Adipose tissue (tissue), 3 donors: ENCODE measurements around the gene ARHGAP11A. TPM values are rescaled to one million over a fixed set of nuclear protein-coding genes. Genes with fewer than 3 reads are reported as not detected.

Experiments used
- H3K27ac ChIP-seq: one replicate; pipeline ENCODE4 v1.5.1; 2013; ENCODE audit warnings: low read depth, low read length
- WGBS, 3 donors: extraction: QIAGEN DNeasy Blood & Tissue Kit; methylation state at CpG; one replicate each; pipeline ENCODE4 v1.1.7; 2013; 5-methylcytosine and 5-hydroxymethylcytosine counted together
- polyA plus RNA-seq, 3 donors: library from polyadenylated mRNA; stranded (reverse); fragments of 200-250 nt; gene quantifications; one replicate each; pipeline ENCODE4 v1.2.3, GENCODE V29; 2013
- donor health status: healthy with polysubstance abuse.
- donor health status: Bipolar disorder and iron deficiency.
- donor health status: healthy.

Gene ARHGAP11A
- polyA plus RNA-seq, 3 donors = 1.1 to 4.2 (median 1.1) TPM

- no peak overlapping the region for H3K27ac ChIP-seq
- 41 to 75% (median 61%) methylated on average over 5 of the region's 5 CpGs for WGBS, 3 donors
Observed at GRCh38 chr15:32649342-32649741, 34.0 kb downstream of the ARHGAP11A start.

GRCh38 chr15:32651229-32651837 lies 36.0 kb downstream of the ARHGAP11A start:
- WGBS, 3 donors = 43 to 60% (median 44%) methylated on average over 6 of the region's 6 CpGs
- no peak overlapping the region for H3K27ac ChIP-seq

- whole genome bisulfite sequencing, 3 donors = 60 to 83% (median 81%) methylated on average over 3 of the region's 3 CpGs
- H3K27ac ChIP-seq = no peak overlapping the region
Observed at GRCh38 chr15:32652178-32652577, 36.9 kb downstream of the ARHGAP11A start.

GRCh38 chr15:32656091-32656490 lies 40.8 kb downstream of the ARHGAP11A start:
- 47 to 54% (median 49%) methylated on average over 4 of the region's 4 CpGs for WGBS, 3 donors
- H3K27ac ChIP-seq = no peak overlapping the region

- WGBS, 3 donors = 87 to 92% (median 90%) methylated on average over 9 of the region's 9 CpGs
- H3K27ac ChIP-seq = no peak overlapping the region
Observed at GRCh38 chr15:32656496-32656895, 41.2 kb downstream of the ARHGAP11A start.

- no peak overlapping the region for H3K27ac ChIP-seq
- WGBS, 3 donors = 29 to 71% (median 67%) methylated on average over 5 of the region's 5 CpGs
Observed at GRCh38 chr15:32657198-32657883, 42.0 kb downstream of the ARHGAP11A start.

- 64 to 92% (median 92%) methylated on average over 2 of the region's 2 CpGs for WGBS, 3 donors
- H3K27ac ChIP-seq = no peak overlapping the region
Observed at GRCh38 chr15:32657941-32658340, 42.6 kb downstream of the ARHGAP11A start.

GRCh38 chr15:32659340-32660155 lies 44.2 kb downstream of the ARHGAP11A start:
- H3K27ac ChIP-seq = no peak overlapping the region
- 42 to 72% (median 66%) methylated on average over 6 of the region's 6 CpGs for WGBS, 3 donors

GRCh38 chr15:32663671-32664070 lies 48.4 kb downstream of the ARHGAP11A start:
- no peak overlapping the region for H3K27ac ChIP-seq
- WGBS, 3 donors = 89 to 97% (median 89%) methylated on average over 4 of the region's 4 CpGs

GRCh38 chr15:32664796-32665195 lies 49.5 kb downstream of the ARHGAP11A start:
- no peak overlapping the region for H3K27ac ChIP-seq

- 96 to 99% (median 97%) methylated on average over 6 of the region's 6 CpGs for WGBS, 3 donors
Observed at GRCh38 chr15:32667321-32667720, 52.0 kb downstream of the ARHGAP11A start.

GRCh38 chr15:32668942-32669341 lies 53.6 kb downstream of the ARHGAP11A start:
- WGBS, 3 donors = 86 to 95% (median 94%) methylated on average over 2 of the region's 2 CpGs
- no peak overlapping the region for H3K27ac ChIP-seq

More at GRCh38 chr15:32667321-32667720, 52.0 kb downstream of the ARHGAP11A start:
- no peak overlapping the region for H3K27ac ChIP-seq

- WGBS, 3 donors = 45 to 50% (median 46%) methylated on average over 5 of the region's 5 CpGs
- H3K27ac ChIP-seq = no peak overlapping the region
Observed at GRCh38 chr15:32669896-32670611, 54.8 kb downstream of the ARHGAP11A start.

GRCh38 chr15:32670623-32671022 lies 55.3 kb downstream of the ARHGAP11A start:
- no peak overlapping the region for H3K27ac ChIP-seq
- 70 to 84% (median 84%) methylated on average over 3 of the region's 3 CpGs for WGBS, 3 donors

GRCh38 chr15:32671339-32672325 lies 56.3 kb downstream of the ARHGAP11A start:
- no peak overlapping the region for H3K27ac ChIP-seq
- 94 to 96% (median 96%) methylated on average over 29 of the region's 29 CpGs for WGBS, 3 donors

- no peak overlapping the region for H3K27ac ChIP-seq
- 93 to 98% (median 94%) methylated on average over 2 of the region's 2 CpGs for WGBS, 3 donors
Observed at GRCh38 chr15:32674681-32675080, 59.4 kb downstream of the ARHGAP11A start.

- 50 to 81% (median 51%) methylated on average over 6 of the region's 6 CpGs for WGBS, 3 donors
Observed at GRCh38 chr15:32675466-32675865, 60.2 kb downstream of the ARHGAP11A start.

GRCh38 chr15:32676169-32676568 lies 60.9 kb downstream of the ARHGAP11A start:
- WGBS, 3 donors = 66 to 77% (median 69%) methylated on average over 2 of the region's 2 CpGs
- H3K27ac ChIP-seq = no peak overlapping the region

More at GRCh38 chr15:32675466-32675865, 60.2 kb downstream of the ARHGAP11A start:
- H3K27ac ChIP-seq = no peak overlapping the region
